ENCODE data around the gene DLGAP1.

DLGAP1 gene

GRCh38 chr18:4134700-4135099, 320.4 kb downstream of the DLGAP1 start:
- H3K9me3 Mint-ChIP-seq, result peaks cover 8% of the 10 kb centered on the region
- no peak for DNase-seq (ENCODE audit: low spot score in 2 of 2)
- H3K36me3 Mint-ChIP-seq, result no peaks in the 10 kb centered on the region
- ATAC-seq, result no peak
- no peak overlapping the region for H3K4me3 Mint-ChIP-seq
- H3K27ac Mint-ChIP-seq, result no peak overlapping the region
- H3K4me1 Mint-ChIP-seq, result no peaks in the 10 kb centered on the region

GRCh38 chr18:4130734-4131719, 324.1 kb downstream of the DLGAP1 start:
- H3K9me3 Mint-ChIP-seq, result peaks cover 3% of the 10 kb centered on the region
- no peaks in the 10 kb centered on the region for H3K4me1 Mint-ChIP-seq
- ATAC-seq (no peak), DNase-seq (ENCODE audit: low spot score in 2 of 2) (no peak)
- no peak overlapping the region for H3K27ac Mint-ChIP-seq
- H3K4me3 Mint-ChIP-seq, result no peak overlapping the region
- H3K36me3 Mint-ChIP-seq, result no peaks in the 10 kb centered on the region

GRCh38 chr18:4126939-4127338, 328.2 kb downstream of the DLGAP1 start:
- Mint-ChIP-seq H3K27ac (no peak overlapping the region), H3K4me3 (no peak overlapping the region), H3K9me3 (no peaks in the 10 kb centered on the region), H3K4me1 (no peaks in the 10 kb centered on the region), H3K36me3 (no peaks in the 10 kb centered on the region)
- no peak for ATAC-seq
- no peak for DNase-seq (ENCODE audit: low spot score in 2 of 2)

- Mint-ChIP-seq H3K4me1 (no peaks in the 10 kb centered on the region), H3K36me3 (no peaks in the 10 kb centered on the region), H3K9me3 (no peaks in the 10 kb centered on the region), H3K27ac (no peak overlapping the region), H3K4me3 (no peak overlapping the region)
- DNase-seq (ENCODE audit: low spot score in 2 of 2) (no peak), ATAC-seq (no peak)
These were observed 329.4 kb downstream of the DLGAP1 start for GRCh38 chr18:4125627-4126230.

- Mint-ChIP-seq H3K4me3 (no peak overlapping the region), H3K4me1 (no peaks in the 10 kb centered on the region), H3K36me3 (no peaks in the 10 kb centered on the region), H3K27ac (no peak overlapping the region), H3K9me3 (no peaks in the 10 kb centered on the region)
- ATAC-seq (no peak), DNase-seq (ENCODE audit: low spot score in 2 of 2) (no peak)
These were observed 329.9 kb downstream of the DLGAP1 start for GRCh38 chr18:4125224-4125623.

GRCh38 chr18:4119813-4120212, 335.3 kb downstream of the DLGAP1 start:
- Mint-ChIP-seq H3K4me3 (no peak overlapping the region), H3K36me3 (no peaks in the 10 kb centered on the region), H3K27ac (no peak overlapping the region), H3K9me3 (peaks cover 2% of the 10 kb centered on the region), H3K4me1 (no peaks in the 10 kb centered on the region)
- DNase-seq (ENCODE audit: low spot score in 2 of 2), result no peak
- no peak for ATAC-seq

GRCh38 chr18:4119127-4119648, 335.9 kb downstream of the DLGAP1 start:
- no peak overlapping the region for H3K4me3 Mint-ChIP-seq
- no peak for ATAC-seq
- no peak for DNase-seq (ENCODE audit: low spot score in 2 of 2)
- H3K9me3 Mint-ChIP-seq, result peaks cover 2% of the 10 kb centered on the region
- no peak overlapping the region for H3K27ac Mint-ChIP-seq
- H3K4me1 Mint-ChIP-seq, result no peaks in the 10 kb centered on the region
- no peaks in the 10 kb centered on the region for H3K36me3 Mint-ChIP-seq

- Mint-ChIP-seq H3K4me3 (no peak overlapping the region), H3K9me3 (no peaks in the 10 kb centered on the region), H3K36me3 (no peaks in the 10 kb centered on the region), H3K4me1 (no peaks in the 10 kb centered on the region), H3K27ac (no peak overlapping the region)
- DNase-seq (ENCODE audit: low spot score in 2 of 2), result no peak
- no peak for ATAC-seq
These were observed 347.1 kb downstream of the DLGAP1 start for GRCh38 chr18:4108016-4108415.

- no peaks in the 10 kb centered on the region for H3K36me3 Mint-ChIP-seq
- H3K9me3 Mint-ChIP-seq, result no peaks in the 10 kb centered on the region
- no peak for ATAC-seq
- H3K27ac Mint-ChIP-seq, result no peak overlapping the region
- H3K4me1 Mint-ChIP-seq, result no peaks in the 10 kb centered on the region
- DNase-seq (ENCODE audit: low spot score in 2 of 2), result no peak
- no peak overlapping the region for H3K4me3 Mint-ChIP-seq
These were observed 348.0 kb downstream of the DLGAP1 start for GRCh38 chr18:4107049-4107467.

- no peaks in the 10 kb centered on the region for H3K36me3 Mint-ChIP-seq
- no peaks in the 10 kb centered on the region for H3K9me3 Mint-ChIP-seq
- no peaks in the 10 kb centered on the region for H3K4me1 Mint-ChIP-seq
- ATAC-seq (no peak), DNase-seq (ENCODE audit: low spot score in 2 of 2) (peak; percentile 17 to 84)
- H3K27ac Mint-ChIP-seq, result no peak overlapping the region
- no peak overlapping the region for H3K4me3 Mint-ChIP-seq
These were observed 348.6 kb downstream of the DLGAP1 start for GRCh38 chr18:4106407-4107033.

GRCh38 chr18:4102901-4103300, 352.2 kb downstream of the DLGAP1 start:
- Mint-ChIP-seq H3K36me3 (no peaks in the 10 kb centered on the region), H3K9me3 (no peaks in the 10 kb centered on the region), H3K27ac (no peak overlapping the region), H3K4me1 (peaks cover 8% of the 10 kb centered on the region), H3K4me3 (no peak overlapping the region)
- ATAC-seq, result no peak
- DNase-seq (ENCODE audit: low spot score in 2 of 2), result no peak

GRCh38 chr18:4101009-4101408, 354.1 kb downstream of the DLGAP1 start:
- DNase-seq (ENCODE audit: low spot score in 2 of 2), result peak in 1 of 2 donors; percentile 49
- no peak overlapping the region for H3K4me3 Mint-ChIP-seq

GRCh38 chr18:4096486-4096885, 358.6 kb downstream of the DLGAP1 start:
- DNase-seq (ENCODE audit: low spot score in 2 of 2) (no peak), ATAC-seq (no peak)
- Mint-ChIP-seq H3K36me3 (no peaks in the 10 kb centered on the region), H3K4me3 (no peak overlapping the region), H3K4me1 (peaks cover 8% of the 10 kb centered on the region), H3K27ac (no peak overlapping the region), H3K9me3 (peaks cover under 1% of the 10 kb centered on the region)

More at GRCh38 chr18:4101009-4101408, 354.1 kb downstream of the DLGAP1 start:
- ATAC-seq, result peak; percentile 89
- Mint-ChIP-seq H3K4me1 (peaks cover 8% of the 10 kb centered on the region), H3K9me3 (no peaks in the 10 kb centered on the region), H3K27ac (no peak overlapping the region), H3K36me3 (no peaks in the 10 kb centered on the region)

- ATAC-seq, result no peak
- H3K27ac Mint-ChIP-seq, result no peak overlapping the region
These were observed 361.4 kb downstream of the DLGAP1 start for GRCh38 chr18:4093676-4094075.

GRCh38 chr18:4084382-4084900, 370.7 kb downstream of the DLGAP1 start:
- no peak for DNase-seq (ENCODE audit: low spot score in 2 of 2)
- no peak for ATAC-seq
- Mint-ChIP-seq H3K4me1 (no peaks in the 10 kb centered on the region), H3K4me3 (no peak overlapping the region), H3K36me3 (no peaks in the 10 kb centered on the region), H3K27ac (no peak overlapping the region), H3K9me3 (no peaks in the 10 kb centered on the region)

More at GRCh38 chr18:4093676-4094075, 361.4 kb downstream of the DLGAP1 start:
- Mint-ChIP-seq H3K4me3 (no peak overlapping the region), H3K36me3 (no peaks in the 10 kb centered on the region), H3K4me1 (no peaks in the 10 kb centered on the region), H3K9me3 (peaks cover 3% of the 10 kb centered on the region)
- no peak for DNase-seq (ENCODE audit: low spot score in 2 of 2)

Data from stimulated activated effector memory CD8-positive, alpha-beta T cell treated with anti-CD3 and anti-CD28 coated beads, Interleukin-12 subunit alpha, Interleukin-12 subunit beta, amount 100 ng/mL, for 72 hours (primary cell).